ENCODE results near the gene ATF3.

Gene ATF3

GRCh38 chr1:212609701-212610574 lies 1.4 kb downstream of the ATF3 start:
- DNase-seq, result no peak

GRCh38 chr1:212610575-212610967 lies 2.0 kb downstream of the ATF3 start:
- DNase-seq, result no peak

GRCh38 chr1:212611000-212611948 lies 2.7 kb downstream of the ATF3 start:
- DNase-seq, result no peak

GRCh38 chr1:212612041-212612961 lies 3.7 kb downstream of the ATF3 start:
- DNase-seq, result no peak

- no peak for DNase-seq
Measured at GRCh38 chr1:212613440-212614335, 5.1 kb downstream of the ATF3 start.

- DNase-seq, result no peak
Measured at GRCh38 chr1:212614453-212615200, 6.1 kb downstream of the ATF3 start.

GRCh38 chr1:212615201-212615470 lies 6.6 kb downstream of the ATF3 start:
- DNase-seq, result no peak

GRCh38 chr1:212618466-212619210 lies 10.1 kb downstream of the ATF3 start:
- no peak for DNase-seq

GRCh38 chr1:212620293-212620692 lies 11.7 kb downstream of the ATF3 start:
- no peak for DNase-seq

- no peak for DNase-seq
Measured at GRCh38 chr1:212621043-212621948, 12.7 kb downstream of the ATF3 start.

GRCh38 chr1:212621949-212622305 lies 13.4 kb downstream of the ATF3 start:
- DNase-seq, result no peak

- DNase-seq, result no peak
Measured at GRCh38 chr1:212622467-212622866, 13.9 kb downstream of the ATF3 start.

GRCh38 chr1:212622906-212623305 lies 14.3 kb downstream of the ATF3 start:
- DNase-seq, result no peak

- DNase-seq, result no peak
Measured at GRCh38 chr1:212623603-212624002, 15.0 kb downstream of the ATF3 start.

- DNase-seq, result no peak
Measured at GRCh38 chr1:212624976-212625501, 16.5 kb downstream of the ATF3 start.

- DNase-seq, result no peak
Measured at GRCh38 chr1:212625781-212626450, 17.4 kb downstream of the ATF3 start.

- no peak for DNase-seq
Measured at GRCh38 chr1:212628046-212628445, 19.5 kb downstream of the ATF3 start.

- DNase-seq, result no peak
Measured at GRCh38 chr1:212628813-212629415, 20.4 kb downstream of the ATF3 start.
